Panc1 (cell line): ENCODE measurements around the gene PMP22. TPM values are rescaled to one million over a fixed set of nuclear protein-coding genes. Genes with fewer than 3 reads are reported as not detected.

Source experiments
- ATAC-seq: fragments of 200-7000 bp; cut with Tn5 transposase; 2 replicates; pipeline ENCODE4 v1.9.1; 2020; ENCODE audit warnings: mild to moderate bottlenecking, moderate library complexity
- BruUV-seq: library from RNA; stranded (reverse); fragments of 400-500 nt; replicated peaks from 2 replicates; lab custom pipeline; 2021; lab: Mats Ljungman, UMichigan
- CTCF ChIA-PET: fragments of 300-600 bp; sonication (Branson Sonifier 250); formaldehyde crosslinking; loops from one replicate; lab custom pipeline; 2022; ENCODE audit warnings: antibody characterized with exemption; lab: Charles Lee
- POLR2A ChIA-PET: fragments of 300-600 bp; sonication (Branson Sonifier 250); formaldehyde crosslinking; loops from one replicate; lab custom pipeline; 2022; ENCODE audit warnings: antibody characterized with exemption; lab: Charles Lee
- DNase-seq: peaks from one replicate; pipeline ENCODE4 v3.0.0-alpha.2; 2010; ENCODE audit warnings: low read depth, low spot score
- H3K27ac ChIP-seq: 2 replicates; pipeline ENCODE4 v1.5.1; 2011; ENCODE audit warnings: mild to moderate bottlenecking, low read length, inconsistent platforms
- H3K27me3 ChIP-seq: fragments of 200-500 bp; sonication (Bioruptor generic); 2 replicates; pipeline ENCODE4 v1.6.0; 2014; ENCODE audit warnings: low read length, inconsistent platforms; ENCODE audit not compliant: control insufficient read depth, insufficient read depth
- H3K36me3 ChIP-seq: fragments of 200-500 bp; sonication (Bioruptor generic); 2 replicates; pipeline ENCODE4 v1.5.1; 2014; ENCODE audit warnings: inconsistent platforms, mild to moderate bottlenecking, low read length, moderate library complexity; ENCODE audit not compliant: control insufficient read depth, insufficient read depth
- H3K4me1 ChIP-seq: 2 replicates; pipeline ENCODE4 v1.5.1; 2011; ENCODE audit warnings: inconsistent platforms, mild to moderate bottlenecking, low read length, moderate library complexity; ENCODE audit not compliant: control insufficient read depth, insufficient read depth
- H3K4me3 ChIP-seq, 2 experiments: 2 replicates each; pipeline ENCODE4 v1.5.1; 2011 to 2012; ENCODE audit warnings: low read depth in 2 of 2, low read length in 2 of 2, mild to moderate bottlenecking in 2 of 2, inconsistent platforms in 1 of 2, moderate library complexity in 1 of 2
- H3K9me3 ChIP-seq: fragments of 200-500 bp; sonication (Bioruptor generic); 2 replicates; pipeline ENCODE4 v1.5.1; 2014; ENCODE audit warnings: low read depth, mild to moderate bottlenecking, inconsistent platforms, low read length, moderate library complexity; ENCODE audit not compliant: control insufficient read depth, insufficient read depth
- CTCF ChIP-seq: fragments of 450-650 bp; IDR thresholded peaks from 2 replicates; pipeline ENCODE4 v1.5.1; 2017; ENCODE audit warnings: mild to moderate bottlenecking
- POLR2AphosphoS5 ChIP-seq: IDR thresholded peaks from 2 replicates; pipeline ENCODE4 v1.6.1; 2012; ENCODE audit warnings: mild to moderate bottlenecking, low read depth, low read length, moderate library complexity
- REST ChIP-seq, 2 experiments: IDR thresholded peaks; 2 replicates each; pipeline ENCODE4 v1.6.1; 2011 to 2012; ENCODE audit warnings: low read depth in 2 of 2, control low read depth in 1 of 2, low read length in 1 of 2, mild to moderate bottlenecking in 1 of 2, moderate library complexity in 1 of 2; ENCODE audit not compliant: insufficient read depth in 1 of 2
- SIN3A ChIP-seq: IDR thresholded peaks from 2 replicates; pipeline ENCODE4 v1.6.1; 2012; ENCODE audit warnings: low read depth, mild to moderate bottlenecking, low read length, moderate library complexity, borderline replicate concordance; ENCODE audit not compliant: insufficient read depth
- TCF7L2 ChIP-seq: IDR thresholded peaks from 2 replicates; pipeline ENCODE4 v1.6.1; 2011; ENCODE audit warnings: mild to moderate bottlenecking, low read depth, low read length, inconsistent platforms
- in situ Hi-C: cut with HindIII; loops from 2 replicates; pipeline ENCODE4 v1.10.0; 2016; ENCODE audit warnings: low sequenced_read_pairs, low pct_unique_long_range_greater_than_20kb
- intact Hi-C: fragments of 100-400 bp; cut with micrococcal nuclease; formaldehyde crosslinking; loops from one replicate; pipeline ENCODE4 v1.10.0; 2022; ENCODE audit not compliant: unreplicated experiment
- total RNA-seq: library from RNA; stranded (reverse); gene quantifications from one replicate; pipeline ENCODE4 v1.2.1, GENCODE V29; 2021; ENCODE audit not compliant: unreplicated experiment

The PMP22 gene
- total RNA-seq, 1 experiment from 2014 or later, result 6.0 TPM

- H3K4me1 ChIP-seq, result no peaks in the 10 kb centered on the region
- H3K9me3 ChIP-seq, result no peaks in the 10 kb centered on the region
- no peaks in the 10 kb centered on the region; the same call in 1 of the 2 replicates for H3K27me3 ChIP-seq
- CTCF ChIA-PET, result no interaction called here
- no peak overlapping the region for H3K4me3 ChIP-seq
- TF ChIP-seq SIN3A (no peak), POLR2AphosphoS5 (no peak), TCF7L2 (no peak), REST (IDR thresholded peaks at IDR 0.05; ENCODE audit: insufficient read depth in 1 of 2, low read depth in 2 of 2, low read length in 1 of 2) (no peak), CTCF (no peak)
- no peaks in the 10 kb centered on the region for H3K36me3 ChIP-seq
- no TSS peak for BruUV-seq
- POLR2A ChIA-PET, result no interaction called here
- ATAC-seq (no peak), DNase-seq (no peak)
- no peak overlapping the region for H3K27ac ChIP-seq
- in situ Hi-C loops (no loop called here), intact Hi-C loops (no loop called here)
These were observed 33.0 kb upstream of the PMP22 start for GRCh38 chr17:15298176-15298575.

- ChIA-PET CTCF (no interaction called here), POLR2A (no interaction called here)
- H3K27ac ChIP-seq, result no peak overlapping the region
- H3K27me3 ChIP-seq, result no peaks in the 10 kb centered on the region
- ATAC-seq (no peak), DNase-seq (no peak)
- H3K9me3 ChIP-seq, result no peaks in the 10 kb centered on the region
- no TSS peak for BruUV-seq
- in situ Hi-C loops, result no loop called here
- H3K4me1 ChIP-seq, result no peaks in the 10 kb centered on the region
- intact Hi-C loops, result no loop called here
- H3K4me3 ChIP-seq, result no peak overlapping the region
- TF ChIP-seq SIN3A (no peak), REST (IDR thresholded peaks at IDR 0.05; ENCODE audit: insufficient read depth in 1 of 2, low read depth in 2 of 2, low read length in 1 of 2) (no peak), CTCF (no peak), POLR2AphosphoS5 (no peak), TCF7L2 (no peak)
- H3K36me3 ChIP-seq, result no peaks in the 10 kb centered on the region
These were observed 28.4 kb upstream of the PMP22 start for GRCh38 chr17:15293558-15293957.
